Epidermal melanocyte (primary cell): ENCODE results near the gene FAM131B.

ENCODE experiments used
- DNase-seq: peaks from one replicate; pipeline ENCODE4 v3.0.0; 2011; ENCODE audit warnings: low spot score; ENCODE audit not compliant: insufficient read length

The FAM131B gene

DNA sequence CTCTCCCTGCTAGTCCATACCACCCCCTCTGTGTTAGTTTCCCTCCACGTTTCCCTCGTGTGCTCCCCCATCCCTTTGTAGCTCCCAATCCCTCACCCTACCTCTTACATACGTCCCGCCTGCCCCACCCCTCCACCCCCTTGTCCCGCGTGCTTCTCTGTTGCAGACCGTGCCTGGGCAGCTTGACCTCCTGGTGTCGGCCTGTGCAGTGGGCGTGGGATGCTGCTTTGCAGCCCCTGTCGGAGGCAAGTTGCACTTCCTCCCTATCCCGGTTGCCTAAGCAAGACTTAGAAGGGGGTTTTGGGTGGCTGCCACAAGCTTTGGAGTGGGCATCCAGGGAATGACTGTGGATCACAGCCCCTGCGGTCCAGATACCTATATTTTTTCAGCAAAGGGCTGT is 38.9 kb downstream of the FAM131B start:
- no peak for DNase-seq

DNA sequence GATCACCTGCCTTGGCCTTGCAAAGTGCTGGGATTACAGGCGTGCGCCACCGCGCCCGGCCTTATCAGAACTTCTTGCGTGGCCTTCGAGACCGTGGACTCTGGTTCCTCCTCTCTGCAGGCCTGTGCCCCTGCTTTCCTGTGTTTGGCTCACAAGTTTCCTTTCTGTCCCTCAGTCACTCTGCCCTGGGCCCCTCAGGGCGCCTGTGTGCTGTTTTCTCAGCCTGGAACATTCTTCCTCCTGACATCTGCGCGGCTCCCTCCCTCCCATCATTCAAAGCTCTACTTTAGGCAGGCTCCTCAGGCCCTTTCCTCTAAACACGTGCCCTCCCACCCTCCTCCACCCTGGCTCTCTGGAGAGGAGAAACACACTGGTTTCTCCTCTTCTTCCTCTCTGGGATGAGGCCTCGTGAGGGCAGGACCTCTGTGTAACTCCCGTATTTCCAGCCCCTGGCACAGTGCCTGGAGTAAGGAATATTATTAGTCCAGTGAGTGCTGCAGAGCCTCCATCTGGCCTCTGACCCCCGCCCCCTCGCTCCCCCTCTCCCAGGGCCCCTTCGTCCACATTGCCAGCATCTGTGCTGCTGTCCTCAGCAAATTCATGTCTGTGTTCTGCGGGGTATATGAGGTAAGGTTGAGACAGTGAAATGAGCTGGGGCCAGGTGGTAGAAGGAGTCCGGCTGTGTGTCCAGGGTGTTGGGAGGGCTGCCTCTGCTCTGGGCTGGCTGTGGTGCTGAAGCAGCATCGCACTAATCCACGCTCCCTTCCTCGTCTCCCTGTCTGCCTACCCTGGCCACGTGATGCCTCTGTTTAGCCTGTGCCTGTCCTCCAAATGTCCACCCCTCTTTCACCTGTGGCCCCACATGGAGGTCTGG is 39.5 kb downstream of the FAM131B start:
- DNase-seq: no peak

DNA sequence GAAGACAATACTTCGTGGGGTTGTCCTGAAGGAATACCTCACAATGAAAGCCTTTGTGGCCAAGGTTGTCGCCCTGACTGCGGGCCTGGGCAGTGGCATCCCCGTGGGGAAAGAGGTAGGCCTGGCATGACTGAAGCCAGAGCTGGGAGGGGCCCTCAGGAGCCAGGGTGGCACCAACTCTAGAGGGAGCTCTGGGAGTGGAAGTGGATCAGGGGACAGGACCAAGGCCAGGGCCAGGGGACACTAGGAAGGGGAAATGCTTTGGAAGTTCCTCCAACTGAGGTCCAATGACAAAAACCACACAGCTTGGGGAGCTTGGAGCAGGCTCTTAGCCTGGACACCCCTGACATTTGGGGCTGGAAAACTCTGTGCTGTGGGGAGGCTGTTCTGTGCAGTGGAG is 40.8 kb downstream of the FAM131B start:
- no peak for DNase-seq

DNA sequence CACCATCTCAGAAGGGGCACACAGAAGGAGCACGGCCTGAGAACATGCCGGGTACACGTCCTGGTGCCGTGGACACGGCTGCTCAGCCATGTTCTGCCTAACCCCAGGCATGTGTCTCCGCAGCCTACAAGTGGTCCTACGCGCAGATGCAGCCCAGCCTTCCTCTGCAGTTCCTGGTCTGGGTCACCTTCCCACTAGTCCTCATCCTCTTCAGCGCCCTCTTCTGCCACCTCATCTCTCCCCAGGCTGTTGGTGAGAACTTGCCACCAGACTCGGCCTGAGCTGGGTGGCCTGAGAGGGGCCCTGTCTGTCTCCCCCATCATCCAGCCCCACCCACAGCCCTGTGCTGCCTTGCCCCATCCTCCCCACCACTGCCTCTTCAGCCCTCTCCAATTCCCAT is 41.3 kb downstream of the FAM131B start:
- DNase-seq: no peak

DNA sequence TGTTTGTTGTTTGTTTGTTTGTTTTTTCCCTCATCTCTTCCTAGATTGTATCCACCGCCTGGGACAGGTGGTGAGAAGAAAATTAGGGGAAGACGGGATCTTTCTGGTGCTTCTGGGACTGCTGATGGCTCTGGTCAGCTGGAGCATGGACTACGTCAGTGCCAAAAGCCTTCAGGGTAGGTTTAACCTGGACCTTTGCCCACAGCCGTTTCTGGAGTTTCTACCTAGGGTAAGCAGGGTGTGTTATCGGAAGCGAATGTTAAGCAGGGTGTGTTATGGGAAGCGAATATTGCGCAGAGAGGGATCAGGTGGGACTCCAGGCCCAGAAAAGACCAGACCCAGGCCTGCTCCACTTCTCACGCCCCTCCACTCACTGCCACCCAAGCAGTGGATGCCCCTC is 41.9 kb downstream of the FAM131B start:
- DNase-seq: no peak

DNA sequence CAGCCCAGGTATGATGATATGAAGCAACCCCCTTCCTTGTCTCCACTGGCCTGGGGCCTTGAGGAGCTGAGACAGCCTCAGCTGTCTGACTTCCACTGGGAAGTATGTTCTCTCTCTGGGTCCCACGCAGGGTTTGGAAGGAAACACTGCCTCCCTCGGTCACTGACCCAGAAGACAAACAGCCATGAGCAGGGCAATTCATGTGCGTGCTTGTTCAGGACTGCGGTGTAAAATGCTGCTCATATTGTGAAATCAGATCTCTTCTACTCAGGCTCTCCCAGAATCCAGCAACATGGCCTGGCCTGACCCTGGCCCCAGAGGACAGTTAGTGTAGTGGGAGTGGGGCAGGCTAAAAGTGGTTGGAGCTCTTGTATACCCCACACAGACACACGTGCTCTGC is 43.9 kb downstream of the FAM131B start:
- no peak for DNase-seq

DNA sequence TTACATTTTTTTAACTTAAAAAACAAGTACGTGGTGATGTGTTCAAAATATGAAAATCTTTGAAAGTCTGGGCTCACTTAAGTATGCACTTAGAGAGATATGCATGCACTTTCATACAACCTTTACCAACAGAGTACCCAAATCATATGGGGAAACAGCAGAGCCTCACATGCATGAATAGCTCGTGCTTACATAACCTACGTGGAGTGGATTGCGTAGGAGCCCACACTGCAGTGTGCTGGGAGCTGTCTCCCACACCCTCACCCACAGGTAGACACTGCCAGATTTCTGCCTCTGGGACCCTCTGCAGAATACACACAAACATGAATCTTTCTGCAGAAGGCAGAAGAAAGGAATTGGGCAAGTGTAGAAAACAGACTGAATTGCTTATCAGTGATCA is 46.0 kb downstream of the FAM131B start:
- no peak for DNase-seq

DNA sequence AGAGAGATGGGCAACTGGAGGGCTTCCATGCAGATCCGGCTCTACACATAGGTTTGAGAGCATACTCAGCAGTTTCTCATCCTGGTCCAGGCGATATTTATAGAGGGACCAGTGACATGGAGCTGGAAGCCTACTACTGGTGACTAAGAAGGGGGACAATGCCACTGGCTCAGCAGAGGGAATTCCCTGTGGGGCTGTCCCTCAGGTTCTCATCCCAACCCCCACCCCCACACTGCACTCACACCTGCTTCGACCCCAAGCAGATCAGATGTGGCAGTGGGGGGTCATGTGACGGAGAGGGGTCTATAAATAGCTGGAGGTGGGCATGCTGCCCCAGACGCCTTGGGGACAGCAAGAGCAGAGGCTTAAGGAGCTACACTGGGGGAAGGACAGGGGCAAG is 46.7 kb downstream of the FAM131B start, which contains the start of gene CLCN1:
Gene CLCN1 (plus strand): TSS at position 336 of the 400 bp plus-strand sequence. CDS start 102 bp downstream, outside the sequence.
- DNase-seq: no peak

DNA sequence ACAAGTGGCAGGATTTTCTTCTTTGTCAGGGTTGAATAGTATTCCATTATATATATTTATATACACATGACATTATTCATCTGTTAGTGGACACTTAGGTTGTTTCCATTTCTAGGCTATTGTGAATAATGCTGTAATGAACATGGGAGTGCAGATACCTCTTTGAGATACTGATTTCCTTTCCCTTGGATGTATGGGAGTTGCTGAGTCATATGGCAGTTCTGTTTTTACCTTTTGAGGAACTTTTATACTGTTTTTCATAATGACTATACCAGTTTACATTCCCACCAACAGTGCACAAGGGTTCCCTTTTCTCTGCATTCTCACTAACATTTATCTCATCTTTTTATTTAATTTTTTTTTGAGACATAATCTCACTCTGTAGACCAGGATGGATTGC is 48.4 kb downstream of the FAM131B start:
- no peak for DNase-seq

DNA sequence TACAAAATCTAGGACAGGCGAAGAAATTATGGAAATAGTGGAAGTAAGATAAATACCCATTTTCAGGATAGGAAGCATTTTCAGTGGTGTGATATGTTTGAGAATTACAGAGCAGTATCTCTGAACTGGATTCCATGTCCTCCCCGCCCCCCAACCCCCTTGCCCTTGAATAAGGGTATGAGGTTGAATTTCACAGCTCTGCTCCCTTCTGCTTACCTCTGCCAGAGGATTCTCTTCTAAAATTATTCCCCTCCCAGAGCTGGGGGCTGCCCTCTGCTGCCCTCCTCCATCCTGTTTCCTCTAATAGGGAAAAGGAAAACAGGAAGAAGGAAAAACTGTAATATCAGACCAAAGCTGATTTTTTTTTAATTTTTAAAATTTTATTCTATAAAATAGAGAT is 53.9 kb downstream of the FAM131B start:
- DNase-seq: no peak

DNA sequence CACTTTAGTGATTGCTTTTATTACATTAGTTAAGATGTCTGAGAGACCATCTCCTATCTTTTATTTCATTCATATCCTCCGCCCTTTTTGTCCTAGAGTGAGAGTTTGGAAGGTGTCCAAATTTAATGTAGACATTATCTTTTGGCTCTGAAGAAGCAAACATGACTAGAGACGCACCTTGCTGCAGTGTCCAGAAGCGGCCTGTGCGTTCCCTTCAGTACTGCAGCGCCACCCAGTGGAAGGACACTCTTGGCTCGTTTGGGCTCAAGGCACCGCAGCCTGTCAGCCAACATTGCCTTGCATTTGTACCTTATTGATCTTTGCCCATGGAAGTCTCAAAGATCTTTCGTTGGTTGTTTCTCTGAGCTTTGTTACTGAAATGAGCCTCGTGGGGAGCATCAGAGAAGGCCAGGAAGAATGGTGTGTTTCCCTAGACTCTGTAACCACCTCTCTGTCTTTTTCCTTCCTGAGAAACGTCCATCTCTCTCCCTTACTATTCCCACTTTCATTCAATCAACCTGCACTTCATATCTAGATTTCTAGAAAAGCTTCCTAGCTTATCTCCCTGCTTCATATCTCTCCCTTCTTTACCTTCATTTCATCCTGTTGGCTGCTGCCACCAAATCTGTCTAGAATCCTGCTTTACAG is 57.0 kb downstream of the FAM131B start:
- no peak for DNase-seq

DNA sequence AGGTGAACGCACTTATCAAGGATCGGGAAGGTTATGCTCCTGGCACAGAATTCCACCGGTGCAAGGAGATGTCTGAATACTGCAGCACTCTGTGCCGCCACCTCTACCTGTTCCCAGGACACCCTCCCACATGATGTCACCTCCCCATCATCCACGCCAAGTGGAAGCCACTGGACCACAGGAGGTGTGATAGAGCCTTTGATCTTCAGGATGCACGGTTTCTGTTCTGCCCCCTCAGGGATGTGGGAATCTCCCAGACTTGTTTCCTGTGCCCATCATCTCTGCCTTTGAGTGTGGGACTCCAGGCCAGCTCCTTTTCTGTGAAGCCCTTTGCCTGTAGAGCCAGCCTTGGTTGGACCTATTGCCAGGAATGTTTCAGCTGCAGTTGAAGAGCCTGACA is 57.6 kb downstream of the FAM131B start:
- DNase-seq: no peak

DNA sequence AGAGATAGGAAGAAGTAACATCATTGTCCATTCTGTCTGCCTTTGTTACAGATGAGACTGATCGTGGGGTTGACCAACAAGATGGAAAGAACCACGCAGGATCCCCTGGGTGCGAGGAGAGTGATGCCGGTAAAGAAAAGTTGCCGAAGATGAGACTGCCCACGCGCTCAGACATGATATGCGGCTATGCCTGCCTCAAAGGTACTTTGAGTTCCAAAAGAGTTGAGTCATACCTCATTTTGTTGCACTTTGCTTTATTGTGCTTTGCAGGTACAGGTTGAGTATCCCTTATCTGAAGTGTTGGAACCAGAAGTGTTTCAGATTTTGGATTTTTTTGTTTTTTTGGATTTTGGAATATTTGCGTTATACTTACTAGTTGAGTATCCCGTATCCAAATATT is 58.8 kb downstream of the FAM131B start:
- DNase-seq: no peak
